Stimulated activated CD8-positive, alpha-beta memory T cell treated with anti-CD3 and anti-CD28 coated beads, Interleukin-4, amount 100 ng/mL, for 24 hours (primary cell): ENCODE results near the gene SPAG9.

ENCODE experiments used
- DNase-seq: peaks from one replicate; pipeline ENCODE4 v3.0.0-alpha.2; 2020; ENCODE audit warnings: low read depth

SPAG9 gene

DNA sequence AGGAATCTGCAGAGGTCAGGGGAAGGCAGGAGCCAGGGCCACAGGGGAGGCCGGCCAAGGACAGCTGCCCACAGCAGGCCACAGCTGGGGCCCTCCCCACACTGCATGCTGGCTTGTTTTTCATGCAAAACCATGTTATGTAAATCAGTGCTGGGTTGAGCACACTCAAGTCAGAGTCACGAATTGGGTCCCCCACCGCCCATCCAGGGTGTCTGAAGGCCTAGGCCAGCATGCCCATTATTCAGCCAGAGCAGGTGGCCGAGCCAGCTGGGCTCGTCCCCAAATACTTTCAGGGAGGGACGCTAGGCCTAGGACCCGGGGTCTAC lies 203.3 kb downstream of the SPAG9 start:
- no peak for DNase-seq

DNA sequence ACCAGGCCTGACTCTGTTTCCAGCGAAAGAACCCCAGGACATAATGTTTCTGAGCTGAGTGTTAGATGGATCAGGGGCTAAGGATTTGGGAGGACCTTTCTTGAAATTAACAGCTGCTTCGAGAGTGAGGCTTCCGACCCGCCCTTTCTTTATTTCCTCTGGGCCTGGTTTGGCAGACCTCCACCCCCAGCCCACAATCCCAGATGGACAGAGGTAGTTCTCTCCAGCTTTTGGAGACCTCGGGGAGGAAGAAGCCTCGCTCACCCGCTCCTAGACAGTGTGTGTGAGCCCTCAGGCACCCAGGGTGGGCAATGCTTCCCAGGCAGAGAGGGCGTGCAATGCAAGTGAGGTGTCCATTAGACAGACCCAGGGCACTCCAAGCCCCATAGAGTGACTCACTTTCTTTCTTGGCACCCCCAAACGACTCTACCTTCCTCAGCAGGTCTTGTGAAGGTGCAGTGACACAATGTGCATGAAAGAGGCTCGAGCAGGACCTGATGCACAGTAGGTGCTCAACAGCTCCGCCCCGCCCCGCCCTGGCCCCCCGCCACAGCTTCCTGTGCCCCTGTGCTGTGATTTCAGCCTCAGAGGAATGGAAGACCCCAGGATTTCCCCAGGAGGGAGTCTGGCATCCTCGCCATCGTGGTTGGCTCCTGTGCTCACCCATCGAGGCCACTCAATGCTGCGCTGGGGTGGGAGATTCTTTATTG lies 203.8 kb downstream of the SPAG9 start:
- no peak for DNase-seq

DNA sequence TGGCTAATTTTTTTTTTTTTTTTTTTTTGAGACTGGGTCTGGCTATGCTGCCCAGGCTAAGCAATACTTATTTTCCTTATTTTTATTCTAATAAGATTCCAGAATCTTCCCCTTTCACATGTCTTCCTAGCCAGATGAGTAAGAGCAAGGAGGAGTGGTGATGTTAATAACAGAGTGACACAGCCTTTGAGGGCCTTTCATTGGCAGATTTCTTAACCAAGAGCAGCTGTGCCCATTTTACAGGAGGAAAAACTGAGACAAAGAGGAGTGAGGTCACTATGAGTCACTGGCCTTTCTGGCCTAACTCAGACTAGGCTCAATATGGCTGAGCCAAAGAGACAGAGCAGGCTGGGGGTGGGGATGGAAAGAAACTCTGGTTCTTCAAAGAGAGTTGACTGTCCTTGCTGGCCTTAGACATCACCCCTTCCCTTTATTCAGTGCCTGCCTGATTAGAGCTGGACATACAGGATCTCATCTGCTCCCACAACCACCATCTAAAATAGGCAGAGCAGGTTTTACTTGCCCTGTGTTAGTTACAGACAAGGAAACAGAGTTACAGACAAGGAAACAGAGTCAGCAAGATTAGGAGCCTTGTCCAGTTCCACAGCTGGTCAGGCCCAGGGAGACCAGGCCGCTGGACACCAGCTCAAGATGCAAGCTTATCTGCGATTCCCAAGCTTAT lies 204.5 kb downstream of the SPAG9 start:
- no peak for DNase-seq

DNA sequence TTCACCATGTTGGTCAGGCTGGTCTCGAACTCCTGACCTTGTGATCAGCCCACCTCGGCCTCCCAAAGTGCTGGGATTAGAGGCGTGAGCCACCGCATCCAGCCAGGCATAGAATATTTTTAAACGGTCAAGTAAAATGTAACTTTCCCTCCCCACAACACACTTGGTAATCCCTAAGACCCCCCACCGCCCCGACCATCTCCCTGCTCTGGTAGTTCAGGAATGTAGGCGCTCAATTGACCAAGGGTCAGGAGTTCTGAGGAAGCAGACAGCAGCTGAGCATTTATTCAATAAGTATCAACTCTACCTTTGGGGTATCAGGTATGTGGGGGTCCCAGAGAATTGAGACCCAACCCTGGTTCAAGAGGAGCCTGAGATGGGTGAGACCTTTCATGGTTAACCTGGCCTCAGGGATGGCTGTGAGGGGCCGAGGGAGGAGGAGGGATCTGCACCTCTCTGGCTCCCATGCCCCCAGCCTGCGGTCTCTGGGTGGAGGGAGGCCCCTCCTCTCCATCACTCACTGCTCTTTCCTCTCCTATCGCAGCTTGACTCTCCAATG lies 206.1 kb downstream of the SPAG9 start:
- no peak for DNase-seq

DNA sequence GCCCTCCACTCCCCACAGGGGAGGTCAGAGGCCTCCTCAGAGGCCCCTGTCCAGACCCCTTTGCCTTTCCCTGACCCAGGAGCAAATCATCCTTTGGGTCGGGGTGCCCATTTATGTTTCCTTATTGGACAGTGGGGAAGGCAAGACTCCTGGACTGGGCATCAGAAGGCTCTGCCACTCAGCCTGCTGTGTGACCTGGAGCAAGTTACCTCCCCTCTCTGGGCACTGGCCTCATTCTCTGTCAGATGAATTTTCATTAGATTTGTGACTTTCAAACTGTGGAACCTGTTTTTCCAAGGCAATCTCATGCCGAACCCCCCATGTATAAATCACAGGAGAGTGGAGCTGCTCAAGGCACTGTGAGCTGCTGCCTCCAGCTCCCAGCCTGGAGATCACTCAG lies 207.5 kb downstream of the SPAG9 start:
- no peak for DNase-seq
